NCI-H2029 (cell line): ENCODE data around the gene PRKCE.

Experiments used
- DNase-seq: peaks from one replicate; lab custom pipeline; 2025; lab: John Stamatoyannopoulos, UW

Gene PRKCE

DNA sequence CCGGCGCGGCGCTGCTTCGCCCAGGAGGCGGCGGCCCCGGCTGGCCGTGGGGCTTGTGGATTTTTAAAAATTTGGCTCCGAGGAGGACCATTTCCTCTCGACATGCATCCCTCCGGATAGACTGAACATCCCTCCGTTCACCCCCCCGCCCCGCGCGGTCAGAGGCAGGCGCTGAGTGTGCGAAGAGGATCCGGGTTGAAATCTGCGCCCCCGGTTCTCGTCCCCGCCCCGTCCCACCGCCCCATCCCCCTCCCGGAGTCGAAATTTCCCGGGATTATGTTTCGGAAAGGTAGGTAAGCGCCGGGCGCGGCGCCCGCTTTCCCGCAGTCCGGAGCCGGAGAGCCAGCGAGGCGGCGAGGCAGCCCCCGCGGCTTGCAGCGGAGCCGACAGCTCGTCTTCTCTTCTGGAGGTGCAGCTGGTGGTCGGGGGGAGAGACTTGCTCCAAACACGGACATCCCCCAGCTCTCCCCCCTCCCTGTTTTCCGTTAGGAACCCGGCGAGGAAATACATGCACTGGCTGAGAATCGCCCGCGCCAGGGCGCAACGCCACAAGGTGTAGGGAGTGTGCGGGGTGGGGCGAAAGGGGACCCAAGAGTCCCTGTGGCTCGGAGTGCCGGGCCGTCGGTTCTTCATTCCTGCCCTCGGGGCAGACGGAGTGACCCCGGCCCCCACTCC is at the start of gene PRKCE:
Gene PRKCE (plus strand): TSS at position 261 of the 675 bp plus-strand sequence.
- no peak for DNase-seq

GRCh38 chr2:45602624-45603023 is 48.9 kb upstream of the PRKCE start:
- no peak for DNase-seq

DNA sequence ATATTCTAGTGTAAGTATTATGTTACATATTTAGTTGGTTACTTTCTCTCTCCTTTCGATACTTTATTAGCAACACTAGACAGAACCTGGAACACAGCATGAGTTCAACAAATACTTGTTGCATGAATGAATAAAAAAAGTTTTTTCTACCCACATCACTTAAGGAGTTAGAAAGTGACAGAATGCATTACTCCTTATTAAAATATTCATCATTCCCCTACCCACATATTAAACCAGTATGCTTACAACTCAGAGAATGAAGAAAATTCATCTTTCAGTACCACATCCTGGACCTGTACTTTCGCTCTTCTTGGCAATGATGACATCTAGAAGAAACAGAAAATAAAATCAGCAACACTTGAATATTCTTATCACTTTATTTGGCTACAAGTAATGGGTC is 46.4 kb upstream of the PRKCE start:
- DNase-seq: no peak

DNA sequence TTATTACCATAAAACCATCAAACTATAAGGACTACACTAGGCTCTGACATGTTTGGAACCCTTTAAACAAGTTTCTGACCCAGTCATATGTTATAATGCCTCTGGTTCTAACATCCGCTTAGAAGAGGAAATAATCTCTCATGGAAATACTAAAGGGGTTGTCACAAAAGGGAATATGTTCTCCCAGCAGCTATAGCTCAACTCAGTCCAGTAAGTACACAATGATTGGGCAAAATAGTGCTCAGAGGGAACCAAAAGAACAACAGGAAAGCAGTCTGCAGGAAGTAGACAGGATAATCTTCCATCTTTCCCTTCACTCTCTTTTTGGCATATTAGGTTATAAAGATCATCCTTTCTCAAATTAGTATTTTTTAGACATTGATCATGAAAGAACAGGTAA is 44.7 kb upstream of the PRKCE start:
- DNase-seq: no peak

DNA sequence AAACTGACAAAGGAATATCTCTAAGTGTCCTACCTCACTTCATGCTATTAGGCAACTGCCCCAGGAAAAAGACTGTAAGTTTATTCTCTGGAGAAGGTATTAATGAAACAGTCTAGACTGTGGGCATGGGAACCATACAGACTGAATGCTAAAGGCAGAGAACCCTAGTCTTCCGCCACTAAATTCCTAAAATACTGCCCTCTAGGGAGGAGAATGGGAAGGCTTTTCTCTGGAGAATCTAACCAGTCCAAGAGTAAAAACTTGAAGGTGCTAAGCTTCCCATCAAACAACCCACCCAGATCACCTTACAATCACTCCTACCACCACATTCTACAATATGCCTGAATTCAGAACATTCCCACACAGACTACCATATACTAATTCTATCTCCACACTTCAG is 43.8 kb upstream of the PRKCE start:
- no peak for DNase-seq

GRCh38 chr2:45610281-45611019 is 41.0 kb upstream of the PRKCE start:
- peak; percentile 21 for DNase-seq

- peak; percentile 85 for DNase-seq
Observed at GRCh38 chr2:45611020-45611859, 40.2 kb upstream of the PRKCE start, which contains the start of gene SRBD1. TSS of gene SRBD1 (minus strand) at chr2:45611267. CDS start at chr2:45605441, 5,826 bp downstream.

- no peak for DNase-seq
Observed at GRCh38 chr2:45612285-45612684, 39.2 kb upstream of the PRKCE start.

- no peak for DNase-seq
Observed at GRCh38 chr2:45612731-45613130, 38.7 kb upstream of the PRKCE start.

- DNase-seq: no peak
Observed at GRCh38 chr2:45614330-45614729, 37.1 kb upstream of the PRKCE start.

- DNase-seq: no peak
Observed at GRCh38 chr2:45614871-45615415, 36.5 kb upstream of the PRKCE start.

DNA sequence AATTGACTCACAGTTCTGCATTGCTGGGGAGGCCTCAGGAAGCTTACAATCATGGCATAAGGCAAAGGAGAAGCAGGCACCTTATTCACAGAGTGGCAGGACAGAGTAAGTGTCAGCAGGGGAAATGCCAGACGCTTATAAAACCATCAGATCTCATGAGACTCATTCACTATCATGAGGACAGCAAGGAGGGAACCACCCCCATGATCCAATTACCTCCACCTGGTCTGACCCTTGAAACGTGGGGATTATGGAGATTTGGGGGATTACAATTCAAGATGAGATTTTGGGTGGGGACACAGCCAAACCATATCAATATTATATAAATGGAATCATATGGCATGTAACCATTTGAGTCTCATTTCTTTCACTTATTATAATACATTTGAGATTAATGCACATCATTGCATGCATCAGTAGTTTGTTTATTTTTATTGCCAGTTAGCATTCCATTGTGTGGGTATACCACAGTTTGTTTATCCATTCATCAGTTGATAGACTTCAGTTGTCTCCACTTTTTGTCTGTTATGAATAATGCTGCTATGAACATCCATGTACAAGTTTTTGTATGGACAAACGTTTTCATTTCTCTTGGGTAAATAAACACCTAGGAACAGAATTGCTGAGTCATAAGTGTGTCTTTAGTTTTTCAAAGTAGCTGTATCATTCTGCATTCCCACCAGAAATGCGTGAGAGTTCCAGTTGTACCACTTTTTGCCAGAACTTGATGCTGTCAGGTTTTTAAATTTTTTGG is 34.6 kb upstream of the PRKCE start:
- DNase-seq: no peak

- DNase-seq: no peak
Observed at GRCh38 chr2:45617496-45617895, 34.0 kb upstream of the PRKCE start.

GRCh38 chr2:45622336-45623075 is 29.0 kb upstream of the PRKCE start:
- no peak for DNase-seq

DNA sequence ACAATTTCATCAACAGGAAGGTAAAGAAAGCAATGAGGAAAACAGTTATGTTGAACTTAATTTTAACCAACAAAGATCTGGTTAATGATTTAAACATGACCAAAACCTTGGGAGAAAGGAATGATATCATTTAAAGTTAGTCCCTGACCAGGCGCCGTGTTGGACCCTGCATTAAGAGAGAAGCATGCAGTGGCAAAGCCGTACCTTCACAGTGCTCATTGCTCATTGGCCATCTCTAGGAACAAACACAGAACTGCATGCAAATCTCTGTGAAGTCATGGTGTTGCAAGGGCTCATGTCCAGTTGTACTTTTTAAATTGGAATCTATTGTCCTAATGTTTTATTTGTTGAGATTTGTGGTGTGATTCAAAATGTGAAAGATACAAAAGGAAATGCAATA is 28.4 kb upstream of the PRKCE start:
- DNase-seq: no peak

DNA sequence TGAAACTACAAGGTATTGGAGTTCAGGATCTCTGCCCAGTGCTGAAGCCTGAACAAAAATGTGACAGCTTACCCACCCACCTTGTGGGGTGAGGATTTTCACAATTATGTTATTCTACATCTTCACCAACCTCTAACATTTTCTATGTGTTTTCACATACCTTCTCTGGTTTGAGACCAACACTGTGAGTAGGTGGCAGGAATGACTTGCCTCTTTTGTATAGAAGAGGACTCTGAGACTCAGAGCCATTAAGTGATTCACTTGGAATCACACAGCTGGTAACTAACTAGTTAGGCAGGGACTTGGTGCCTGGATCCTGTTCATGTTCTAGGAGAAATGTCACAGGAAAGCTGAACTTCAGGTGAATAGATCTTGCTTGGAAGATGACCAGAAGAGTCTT is 25.7 kb upstream of the PRKCE start:
- no peak for DNase-seq

DNA sequence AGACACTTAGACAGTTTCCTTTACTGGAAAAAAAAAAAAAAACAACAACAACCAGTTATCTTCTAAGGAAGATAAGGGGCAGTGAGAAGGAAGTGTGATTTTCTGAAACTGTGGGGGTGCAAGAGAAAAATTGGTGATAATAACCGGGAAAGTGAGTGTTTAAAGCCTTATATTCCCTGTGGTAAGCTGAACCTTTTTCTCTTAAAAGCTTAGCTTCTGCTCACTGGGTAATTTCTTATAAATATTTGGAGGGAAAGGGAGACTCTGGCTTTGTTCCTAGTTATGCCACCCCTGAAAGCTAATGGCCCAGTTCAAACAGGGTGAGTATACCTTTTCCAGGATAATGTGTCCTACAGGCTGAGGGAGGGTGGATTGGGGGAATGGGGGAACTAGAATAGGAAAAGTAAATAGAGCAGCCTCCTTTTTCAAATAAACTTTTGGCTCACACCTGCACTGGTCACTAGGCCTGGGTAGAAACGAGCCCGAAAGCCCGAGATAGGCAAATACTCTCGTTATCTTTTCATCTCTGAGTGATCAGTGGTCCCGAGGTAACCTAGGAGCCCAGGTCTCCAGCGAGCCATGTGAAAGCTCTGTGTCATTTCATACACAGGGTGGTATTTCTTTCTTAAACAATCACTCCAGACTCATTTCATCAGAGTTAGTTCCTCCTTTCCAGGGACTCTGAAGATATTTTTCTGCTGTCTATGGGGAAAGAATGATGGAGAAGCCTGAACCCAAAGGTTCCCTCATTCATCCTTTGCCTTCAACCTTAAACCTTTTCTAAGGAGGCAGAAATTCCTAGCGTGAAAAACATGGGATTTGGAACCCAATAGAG is 24.9 kb upstream of the PRKCE start:
- peak; percentile 28 for DNase-seq

GRCh38 chr2:45627911-45628310 is 23.6 kb upstream of the PRKCE start:
- no peak for DNase-seq

DNA sequence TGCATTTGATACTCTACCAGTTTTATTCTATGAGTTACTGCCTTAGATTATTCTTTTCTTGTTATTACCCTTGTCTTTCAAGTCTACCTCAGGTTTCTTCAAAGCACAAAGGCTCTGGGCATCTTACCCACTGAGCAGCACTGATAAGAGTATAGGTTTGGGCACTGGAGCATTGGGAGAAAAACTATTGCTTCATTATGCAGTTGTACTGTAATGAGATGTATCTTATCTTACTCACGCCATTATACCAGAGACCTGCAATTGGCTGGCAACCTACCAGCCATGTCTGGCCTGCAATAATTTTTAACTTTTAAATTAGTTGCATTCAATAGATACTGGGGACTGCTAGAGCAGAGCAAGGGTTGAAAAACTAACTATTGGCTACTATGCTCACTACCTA is 21.5 kb upstream of the PRKCE start:
- no peak for DNase-seq

- DNase-seq: no peak
Observed at GRCh38 chr2:45631319-45631718, 20.2 kb upstream of the PRKCE start.
